SU-DHL-6 (cell line): ENCODE data around the gene MPRIP.

Experiments used
- EZH2phosphoT487 ChIP-seq: fragments of 200-600 bp; sonication (generic), shearing (Covaris generic); conservative IDR thresholded peaks from 2 replicates; pipeline ENCODE4 v1.6.1; 2018; ENCODE audit warnings: mild to moderate bottlenecking, antibody characterized with exemption, low read length, moderate library complexity, mixed read lengths
- TF ChIP-seq, protein P1 (sequence below): fragments of 200-600 bp; sonication (generic); IDR thresholded peaks from one replicate; pipeline ENCODE4 v1.5.1; 2017; ENCODE audit warnings: antibody characterized with exemption, mild to moderate bottlenecking, low read length, moderate library complexity; ENCODE audit not compliant: insufficient read depth, poor library complexity, severe bottlenecking

DNA sequence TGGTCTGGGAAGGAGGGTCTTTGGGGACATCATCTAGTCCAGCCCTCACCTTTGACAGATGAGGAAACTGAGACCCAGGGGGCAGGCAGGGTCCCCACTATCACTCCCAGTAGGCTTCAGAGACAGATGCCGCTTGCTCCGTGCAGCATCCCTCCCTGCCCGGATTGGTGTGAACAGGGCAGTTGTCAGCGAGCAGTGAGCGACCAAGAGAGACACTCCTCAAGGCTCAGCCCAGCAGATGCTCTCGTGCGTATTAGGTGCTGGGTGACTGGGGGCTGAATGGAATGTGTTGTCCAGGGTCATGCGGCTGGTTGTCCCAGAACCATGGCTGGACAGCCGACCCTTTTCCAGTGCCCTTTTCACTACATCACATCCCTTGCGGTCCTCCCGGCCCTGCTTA, 49.0 kb downstream of the MPRIP start:
- TF ChIP-seq, protein P1, sequence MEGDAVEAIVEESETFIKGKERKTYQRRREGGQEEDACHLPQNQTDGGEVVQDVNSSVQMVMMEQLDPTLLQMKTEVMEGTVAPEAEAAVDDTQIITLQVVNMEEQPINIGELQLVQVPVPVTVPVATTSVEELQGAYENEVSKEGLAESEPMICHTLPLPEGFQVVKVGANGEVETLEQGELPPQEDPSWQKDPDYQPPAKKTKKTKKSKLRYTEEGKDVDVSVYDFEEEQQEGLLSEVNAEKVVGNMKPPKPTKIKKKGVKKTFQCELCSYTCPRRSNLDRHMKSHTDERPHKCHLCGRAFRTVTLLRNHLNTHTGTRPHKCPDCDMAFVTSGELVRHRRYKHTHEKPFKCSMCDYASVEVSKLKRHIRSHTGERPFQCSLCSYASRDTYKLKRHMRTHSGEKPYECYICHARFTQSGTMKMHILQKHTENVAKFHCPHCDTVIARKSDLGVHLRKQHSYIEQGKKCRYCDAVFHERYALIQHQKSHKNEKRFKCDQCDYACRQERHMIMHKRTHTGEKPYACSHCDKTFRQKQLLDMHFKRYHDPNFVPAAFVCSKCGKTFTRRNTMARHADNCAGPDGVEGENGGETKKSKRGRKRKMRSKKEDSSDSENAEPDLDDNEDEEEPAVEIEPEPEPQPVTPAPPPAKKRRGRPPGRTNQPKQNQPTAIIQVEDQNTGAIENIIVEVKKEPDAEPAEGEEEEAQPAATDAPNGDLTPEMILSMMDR: no peak
- no peak for TF ChIP-seq EZH2phosphoT487
